ENCODE results near the gene LAX1.

DNA sequence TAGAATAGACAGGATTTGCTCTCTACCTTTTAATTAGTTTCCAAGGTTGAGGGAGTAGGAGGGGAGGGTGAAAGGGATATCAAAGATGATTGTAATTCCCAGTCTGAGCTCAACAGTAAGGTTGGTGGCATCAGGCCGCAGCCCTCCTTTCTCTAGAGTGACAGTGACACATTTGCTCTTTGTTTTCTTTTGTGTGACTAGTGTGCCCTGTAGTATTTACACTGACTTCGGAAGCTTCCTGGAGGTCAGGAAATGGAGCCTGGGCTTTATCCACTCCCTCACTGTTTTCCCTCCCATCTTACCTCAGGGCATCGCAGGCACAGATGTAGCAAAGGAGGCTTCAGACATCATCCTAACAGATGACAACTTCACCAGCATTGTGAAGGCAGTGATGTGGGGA is 44.7 kb upstream of the LAX1 start:
- TF ChIP-seq POU2F2 (IDR thresholded peaks at IDR 0.05; ENCODE audit: borderline replicate concordance, low read depth, low read length) (no peak), NFXL1 (IDR thresholded peaks at IDR 0.05; ENCODE audit: borderline replicate concordance) (no peak), NR2C2 (IDR thresholded peaks at IDR 0.05; ENCODE audit: borderline replicate concordance, control insufficient read depth, insufficient read length, low read depth) (no peak), SMC3 (IDR thresholded peaks at IDR 0.05; ENCODE audit: borderline replicate concordance, low read length) (no peak), KDM1A (IDR thresholded peaks at IDR 0.05; ENCODE audit: borderline replicate concordance) (no peak), JUNB (IDR thresholded peaks at IDR 0.05) (no peak), EZH2 (IDR thresholded peaks at IDR 0.05; ENCODE audit: borderline replicate concordance, control insufficient read depth, low read depth, low read length) (no peak), TCF7 (IDR thresholded peaks at IDR 0.05; ENCODE audit: borderline replicate concordance) (no peak), SRF (IDR thresholded peaks at IDR 0.05; ENCODE audit: low read depth in 2 of 2, low read length in 2 of 2) (no peak)
- TF ChIP-seq, protein P1, sequence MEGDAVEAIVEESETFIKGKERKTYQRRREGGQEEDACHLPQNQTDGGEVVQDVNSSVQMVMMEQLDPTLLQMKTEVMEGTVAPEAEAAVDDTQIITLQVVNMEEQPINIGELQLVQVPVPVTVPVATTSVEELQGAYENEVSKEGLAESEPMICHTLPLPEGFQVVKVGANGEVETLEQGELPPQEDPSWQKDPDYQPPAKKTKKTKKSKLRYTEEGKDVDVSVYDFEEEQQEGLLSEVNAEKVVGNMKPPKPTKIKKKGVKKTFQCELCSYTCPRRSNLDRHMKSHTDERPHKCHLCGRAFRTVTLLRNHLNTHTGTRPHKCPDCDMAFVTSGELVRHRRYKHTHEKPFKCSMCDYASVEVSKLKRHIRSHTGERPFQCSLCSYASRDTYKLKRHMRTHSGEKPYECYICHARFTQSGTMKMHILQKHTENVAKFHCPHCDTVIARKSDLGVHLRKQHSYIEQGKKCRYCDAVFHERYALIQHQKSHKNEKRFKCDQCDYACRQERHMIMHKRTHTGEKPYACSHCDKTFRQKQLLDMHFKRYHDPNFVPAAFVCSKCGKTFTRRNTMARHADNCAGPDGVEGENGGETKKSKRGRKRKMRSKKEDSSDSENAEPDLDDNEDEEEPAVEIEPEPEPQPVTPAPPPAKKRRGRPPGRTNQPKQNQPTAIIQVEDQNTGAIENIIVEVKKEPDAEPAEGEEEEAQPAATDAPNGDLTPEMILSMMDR (IDR thresholded peaks at IDR 0.05 in 2 of 3, conservative IDR thresholded peaks at IDR 0.05 in 1 of 3; ENCODE audit: control insufficient read depth in 2 of 3, extremely low read depth in 1 of 3, insufficient read depth in 1 of 3, low read depth in 3 of 3, low read length in 3 of 3): no peak
- TF ChIP-seq, protein P2, sequence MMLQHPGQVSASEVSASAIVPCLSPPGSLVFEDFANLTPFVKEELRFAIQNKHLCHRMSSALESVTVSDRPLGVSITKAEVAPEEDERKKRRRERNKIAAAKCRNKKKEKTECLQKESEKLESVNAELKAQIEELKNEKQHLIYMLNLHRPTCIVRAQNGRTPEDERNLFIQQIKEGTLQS (IDR thresholded peaks at IDR 0.05; ENCODE audit: borderline replicate concordance, extremely low read depth, low read depth, low read length): no peak

Data from GM12878 (cell line).